ENCODE data around the gene TPGS1. TPM values are rescaled to one million over a fixed set of nuclear protein-coding genes. Genes with fewer than 3 reads are reported as not detected.

Gene TPGS1
- total RNA-seq (2021; fragmentation: NEBNext Ultra II Directional; extraction: Animal tissue kit (Norgen Biotek cat#: 25700)), result 10 to 100 TPM; 20.2 to 24.7 (median 21.1) TPM
- long read RNA-seq, transcript TPGS1-201 (2 exons, 1,114 nt), result major isoform, 19 of 19 reads
- long read RNA-seq, partial matches to known transcripts, result 0 of 19 reads
- long read RNA-seq, other reads (novel, unspliced or antisense), result 0 of 19 reads

GRCh38 chr19:507286-508203 is at the start of gene TPGS1:
Gene TPGS1, plus strand, starts transcription at chr19:507497. Its CDS starts 10 bp downstream, at chr19:507507.
- no peaks in the 10 kb centered on the region for H3K36me3 Mint-ChIP-seq (ENCODE audit: low read depth)
- DNase-seq, result peak; percentile 44
- peak within 1 kb of the TSS; percentile 93 for H3K4me3 Mint-ChIP-seq
- TF ChIP-seq, protein P1, sequence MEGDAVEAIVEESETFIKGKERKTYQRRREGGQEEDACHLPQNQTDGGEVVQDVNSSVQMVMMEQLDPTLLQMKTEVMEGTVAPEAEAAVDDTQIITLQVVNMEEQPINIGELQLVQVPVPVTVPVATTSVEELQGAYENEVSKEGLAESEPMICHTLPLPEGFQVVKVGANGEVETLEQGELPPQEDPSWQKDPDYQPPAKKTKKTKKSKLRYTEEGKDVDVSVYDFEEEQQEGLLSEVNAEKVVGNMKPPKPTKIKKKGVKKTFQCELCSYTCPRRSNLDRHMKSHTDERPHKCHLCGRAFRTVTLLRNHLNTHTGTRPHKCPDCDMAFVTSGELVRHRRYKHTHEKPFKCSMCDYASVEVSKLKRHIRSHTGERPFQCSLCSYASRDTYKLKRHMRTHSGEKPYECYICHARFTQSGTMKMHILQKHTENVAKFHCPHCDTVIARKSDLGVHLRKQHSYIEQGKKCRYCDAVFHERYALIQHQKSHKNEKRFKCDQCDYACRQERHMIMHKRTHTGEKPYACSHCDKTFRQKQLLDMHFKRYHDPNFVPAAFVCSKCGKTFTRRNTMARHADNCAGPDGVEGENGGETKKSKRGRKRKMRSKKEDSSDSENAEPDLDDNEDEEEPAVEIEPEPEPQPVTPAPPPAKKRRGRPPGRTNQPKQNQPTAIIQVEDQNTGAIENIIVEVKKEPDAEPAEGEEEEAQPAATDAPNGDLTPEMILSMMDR (IDR thresholded peaks at IDR 0.05), result no peak
- H3K27me3 Mint-ChIP-seq (ENCODE audit: insufficient read depth), result no peaks in the 10 kb centered on the region; the same call in 1 of the 2 replicates
- peaks cover 26% of the 10 kb centered on the region for H3K4me1 Mint-ChIP-seq (ENCODE audit: low read depth)
- peak within 1 kb of the TSS; percentile 100 for H3K27ac Mint-ChIP-seq
- H3K9me3 Mint-ChIP-seq, result no peaks in the 10 kb centered on the region

GRCh38 chr19:457636-458035 is 49.7 kb upstream of the TPGS1 start:
- DNase-seq, result no peak
- Mint-ChIP-seq H3K4me3 (no peak overlapping the region), H3K4me1 (ENCODE audit: low read depth) (no peaks in the 10 kb centered on the region), H3K27me3 (ENCODE audit: insufficient read depth) (peaks cover 12% of the 10 kb centered on the region), H3K27ac (no peak overlapping the region), H3K9me3 (peaks cover 24% of the 10 kb centered on the region), H3K36me3 (ENCODE audit: low read depth) (no peaks in the 10 kb centered on the region)
- TF ChIP-seq, protein P1 (IDR thresholded peaks at IDR 0.05), result no peak

- no peak for DNase-seq
- Mint-ChIP-seq H3K4me3 (no peak overlapping the region), H3K9me3 (peaks cover 21% of the 10 kb centered on the region), H3K27me3 (ENCODE audit: insufficient read depth) (peaks cover 15% of the 10 kb centered on the region), H3K36me3 (ENCODE audit: low read depth) (no peaks in the 10 kb centered on the region), H3K27ac (no peak overlapping the region), H3K4me1 (ENCODE audit: low read depth) (no peaks in the 10 kb centered on the region)
- TF ChIP-seq, protein P1 (IDR thresholded peaks at IDR 0.05), result no peak
Measured at GRCh38 chr19:458091-459042, 48.9 kb upstream of the TPGS1 start.

DNA sequence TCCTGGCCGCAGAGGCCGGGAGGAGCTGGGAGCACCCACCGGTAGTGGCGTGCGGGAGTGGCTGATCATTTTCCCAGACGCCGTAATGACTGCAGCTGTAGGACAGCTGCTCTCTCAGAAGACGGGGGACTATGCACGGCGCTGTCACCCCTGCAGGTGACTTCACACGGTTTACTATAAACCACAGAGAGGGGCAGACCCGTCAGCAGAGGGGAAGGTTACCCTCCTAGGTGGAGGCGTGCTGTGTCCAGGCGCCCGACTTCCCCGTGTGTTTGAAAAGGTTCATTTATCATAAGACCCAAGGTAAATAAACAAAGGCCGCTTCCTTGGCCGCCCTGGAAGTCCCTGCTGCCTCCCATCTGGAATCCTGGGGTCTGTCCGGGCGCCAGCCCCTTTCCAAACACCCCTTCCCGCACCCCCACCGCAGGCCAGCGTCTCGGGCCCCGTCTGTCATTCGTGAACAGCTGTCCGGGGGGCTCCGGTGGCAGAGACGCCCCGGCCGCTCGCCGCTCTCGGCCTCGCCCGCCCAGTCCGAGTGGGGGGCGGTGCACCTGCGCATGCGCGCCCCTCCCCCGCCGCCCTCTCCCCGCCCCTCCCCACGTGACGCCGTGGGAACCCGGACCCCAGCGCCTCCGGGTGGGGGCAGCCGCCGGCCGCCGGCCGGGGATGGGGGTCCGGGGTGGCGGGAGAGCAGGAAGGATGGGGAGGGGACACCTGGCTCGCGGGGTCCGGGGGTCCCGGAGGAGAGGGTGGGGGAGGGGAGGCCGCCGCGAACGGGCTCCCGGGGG is 47.4 kb upstream of the TPGS1 start:
- Mint-ChIP-seq H3K27ac (no peak overlapping the region), H3K4me3 (peak overlapping the region; percentile 15; the same call in 1 of the 2 replicates), H3K9me3 (peaks cover 17% of the 10 kb centered on the region), H3K4me1 (ENCODE audit: low read depth) (no peaks in the 10 kb centered on the region), H3K27me3 (ENCODE audit: insufficient read depth) (peaks cover 15% of the 10 kb centered on the region), H3K36me3 (ENCODE audit: low read depth) (no peaks in the 10 kb centered on the region)
- no peak for DNase-seq
- TF ChIP-seq, protein P1 (IDR thresholded peaks at IDR 0.05), result no peak

All from HFFc6 (cell line).